Measurements from ENCODE around the gene PLLP. TPM values are rescaled to one million over a fixed set of nuclear protein-coding genes. Genes with fewer than 3 reads are reported as not detected.

The PLLP gene
- total RNA-seq, 6 donors from 2014 or later, result 38.8 to 184 (median 114) TPM

GRCh38 chr16:57299009-57299718, 14.7 kb upstream of the PLLP start:
- peak in 1 of 2 donors; percentile 55 for DNase-seq
- TF ChIP-seq POLR2A (IDR thresholded peaks at IDR 0.05) (no peak), CTCF (IDR thresholded peaks at IDR 0.05) (no peak), POLR2AphosphoS5 (IDR thresholded peaks at IDR 0.05) (no peak), EP300 (IDR thresholded peaks at IDR 0.05) (no peak)
- Histone ChIP-seq H3K36me3 (no peaks in the 10 kb centered on the region), H3K27me3 (no peaks in the 10 kb centered on the region), H3K9me3 (no peaks in the 10 kb centered on the region), H3K4me1 (peaks cover 24 to 28% (median 25%) of the 10 kb centered on the region in 4 donors), H3K27ac (peak overlapping the region; percentile 81 to 95 (median 90)), H3K4me3 (peak overlapping the region in 3 of 4 donors; percentile 43 to 48 (median 45))
- ATAC-seq (ENCODE audit: low FRiP score in 2 of 2), result peak; percentile 54 to 65
- 18 to 21% methylated on average over 14 of the region's 14 CpGs for WGBS, 2 donors

GRCh38 chr16:57297856-57298255, 13.4 kb upstream of the PLLP start:
- Histone ChIP-seq H3K27ac (no peak overlapping the region), H3K36me3 (no peaks in the 10 kb centered on the region), H3K9me3 (no peaks in the 10 kb centered on the region), H3K4me3 (no peak overlapping the region), H3K27me3 (no peaks in the 10 kb centered on the region), H3K4me1 (peaks cover 15 to 18% (median 17%) of the 10 kb centered on the region in 4 donors)
- TF ChIP-seq POLR2A (IDR thresholded peaks at IDR 0.05) (no peak), CTCF (IDR thresholded peaks at IDR 0.05) (no peak)
- DNase-seq, result no peak
- 65 to 84% methylated on average over 9 to 13 of the region's 13 CpGs for WGBS, 2 donors
- ATAC-seq (ENCODE audit: low FRiP score in 2 of 2), result no peak

- ATAC-seq (ENCODE audit: low FRiP score in 2 of 2), result no peak
- TF ChIP-seq POLR2A (IDR thresholded peaks at IDR 0.05), result no peak
- no peak for TF ChIP-seq EP300 (IDR thresholded peaks at IDR 0.05)
- TF ChIP-seq CTCF (IDR thresholded peaks at IDR 0.05), result no peak
- no peak for TF ChIP-seq POLR2AphosphoS5 (IDR thresholded peaks at IDR 0.05)
- WGBS, 2 donors, result 71 to 86% methylated on average over 13 to 14 of the region's 14 CpGs
- H3K4me1 ChIP-seq, result peaks cover 0 to 9% (median 6%) of the 10 kb centered on the region in 4 donors
- H3K4me3 ChIP-seq, result no peak overlapping the region
- no peak overlapping the region for H3K27ac ChIP-seq
- H3K27me3 ChIP-seq, result peaks cover 0 to 3% (median 1%) of the 10 kb centered on the region in 4 donors
- DNase-seq, result no peak
- H3K36me3 ChIP-seq, result no peaks in the 10 kb centered on the region
- no peaks in the 10 kb centered on the region for H3K9me3 ChIP-seq
Observed at GRCh38 chr16:57289391-57290257, 5.2 kb upstream of the PLLP start.

GRCh38 chr16:57285379-57285778, 907 bp upstream of the PLLP start:
- peaks cover 0 to 14% (median 8%) of the 10 kb centered on the region in 4 donors for H3K27me3 ChIP-seq
- H3K27ac ChIP-seq, result no peak overlapping the region
- H3K4me1 ChIP-seq, result peaks cover 6 to 42% (median 21%) of the 10 kb centered on the region in 4 donors
- TF ChIP-seq POLR2AphosphoS5 (IDR thresholded peaks at IDR 0.05) (no peak), POLR2A (IDR thresholded peaks at IDR 0.05) (no peak), EP300 (IDR thresholded peaks at IDR 0.05) (no peak), CTCF (IDR thresholded peaks at IDR 0.05) (no peak)
- DNase-seq (no peak), ATAC-seq (ENCODE audit: low FRiP score in 2 of 2) (no peak)
- no peaks in the 10 kb centered on the region for H3K36me3 ChIP-seq
- 65 to 78% methylated on average over 5 of the region's 5 CpGs for WGBS, 2 donors
- no peaks in the 10 kb centered on the region for H3K9me3 ChIP-seq
- no peak overlapping the region for H3K4me3 ChIP-seq

Data from upper lobe of left lung (tissue), 6 donors.